H7 (cell line): Measurements from ENCODE around the gene AHNAK. TPM values are rescaled to one million over a fixed set of nuclear protein-coding genes. Genes with fewer than 3 reads are reported as not detected.
A peak's percentile ranks its signal among the peaks of the same experiment; 100 is the strongest.

Experiments
- DNase-seq: peaks from one replicate; pipeline ENCODE4 v3.0.0; 2012
- H3K27me3 ChIP-seq: 2 replicates; pipeline ENCODE4 v1.6.0; 2011; ENCODE audit warnings: mild to moderate bottlenecking, low read length; ENCODE audit not compliant: control insufficient read depth, insufficient read depth
- H3K36me3 ChIP-seq: replicated peaks from 2 replicates; pipeline ENCODE4 v1.5.1; 2011; ENCODE audit warnings: low read length; ENCODE audit not compliant: control insufficient read depth, insufficient read depth
- H3K4me3 ChIP-seq: 2 replicates; pipeline ENCODE4 v1.5.1; 2011; ENCODE audit warnings: low read depth, mild to moderate bottlenecking, control low read depth, low read length, moderate library complexity; ENCODE audit not compliant: insufficient read depth
- total RNA-seq: library from RNA; depleted of rRNA; stranded (reverse); fragments of >200 nt; shearing (Covaris generic); gene quantifications from 2 replicates; pipeline ENCODE4 v1.2.3, GENCODE V29; 2014

AHNAK gene
- total RNA-seq, 1 experiment from 2014 or later = 11.2 TPM

GRCh38 chr11:62445314-62445740, 101.3 kb downstream of the AHNAK start:
- Histone ChIP-seq H3K4me3 (no peak overlapping the region), H3K36me3 (no peaks in the 10 kb centered on the region), H3K27me3 (no peaks in the 10 kb centered on the region)
- no peak for DNase-seq

GRCh38 chr11:62444835-62445234, 101.8 kb downstream of the AHNAK start:
- DNase-seq = peak; percentile 32
- Histone ChIP-seq H3K27me3 (no peaks in the 10 kb centered on the region), H3K36me3 (no peaks in the 10 kb centered on the region), H3K4me3 (no peak overlapping the region)

GRCh38 chr11:62444236-62444833, 102.3 kb downstream of the AHNAK start:
- Histone ChIP-seq H3K36me3 (no peaks in the 10 kb centered on the region), H3K4me3 (no peak overlapping the region), H3K27me3 (no peaks in the 10 kb centered on the region)
- peak; percentile 82 for DNase-seq

- no peak for DNase-seq
- Histone ChIP-seq H3K36me3 (no peaks in the 10 kb centered on the region), H3K4me3 (no peak overlapping the region), H3K27me3 (no peaks in the 10 kb centered on the region)
Observed at GRCh38 chr11:62443390-62444235, 103.0 kb downstream of the AHNAK start.

DNA sequence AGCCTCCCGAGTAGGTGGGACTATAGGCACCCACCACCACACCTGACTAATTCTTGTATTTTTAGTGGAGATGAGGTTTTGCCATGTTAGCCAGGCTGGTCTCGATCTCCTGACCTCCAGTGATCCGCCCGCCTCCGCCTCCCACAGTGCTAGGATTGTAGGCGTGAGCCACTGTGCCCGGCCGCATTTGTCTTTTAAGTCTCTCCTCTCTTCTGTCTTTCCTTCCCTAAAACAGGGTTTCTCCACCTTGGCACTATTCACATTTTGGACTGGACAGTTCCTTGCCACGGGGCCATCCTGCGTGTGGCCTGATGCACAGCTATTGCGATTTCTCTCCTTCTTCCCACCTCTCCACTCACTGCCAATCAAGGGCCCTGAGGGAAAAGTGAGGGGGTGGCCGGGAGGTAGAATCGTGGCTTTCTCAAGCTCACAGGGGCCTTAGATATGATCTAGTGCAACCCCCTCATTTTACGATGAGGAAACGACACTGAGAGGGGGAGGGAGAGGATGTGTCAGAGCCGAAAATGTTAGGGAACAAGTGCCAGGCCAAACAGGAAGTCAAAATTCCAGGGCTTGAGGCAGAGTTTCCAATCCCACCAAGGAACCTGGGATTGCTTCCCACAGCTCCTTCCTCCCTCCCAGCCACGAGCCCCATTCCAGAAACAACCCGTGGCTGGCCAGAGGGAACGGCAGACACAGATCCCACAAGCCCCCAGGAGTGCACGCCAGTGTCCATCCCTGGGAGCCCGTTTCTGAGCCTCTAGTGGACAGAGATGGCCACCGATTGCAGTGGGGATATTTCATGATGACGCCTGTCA, 106.6 kb downstream of the AHNAK start:
- DNase-seq = no peak
- Histone ChIP-seq H3K27me3 (no peaks in the 10 kb centered on the region), H3K36me3 (no peaks in the 10 kb centered on the region), H3K4me3 (no peak overlapping the region)

GRCh38 chr11:62438641-62439040, 108.0 kb downstream of the AHNAK start:
- H3K36me3 ChIP-seq = no peaks in the 10 kb centered on the region
- no peak for DNase-seq
- no peaks in the 10 kb centered on the region for H3K27me3 ChIP-seq
- H3K4me3 ChIP-seq = no peak overlapping the region

- DNase-seq = no peak
- no peaks in the 10 kb centered on the region for H3K36me3 ChIP-seq
- no peak overlapping the region for H3K4me3 ChIP-seq
- H3K27me3 ChIP-seq = no peaks in the 10 kb centered on the region
Observed at GRCh38 chr11:62437616-62438015, 109.0 kb downstream of the AHNAK start.

DNA sequence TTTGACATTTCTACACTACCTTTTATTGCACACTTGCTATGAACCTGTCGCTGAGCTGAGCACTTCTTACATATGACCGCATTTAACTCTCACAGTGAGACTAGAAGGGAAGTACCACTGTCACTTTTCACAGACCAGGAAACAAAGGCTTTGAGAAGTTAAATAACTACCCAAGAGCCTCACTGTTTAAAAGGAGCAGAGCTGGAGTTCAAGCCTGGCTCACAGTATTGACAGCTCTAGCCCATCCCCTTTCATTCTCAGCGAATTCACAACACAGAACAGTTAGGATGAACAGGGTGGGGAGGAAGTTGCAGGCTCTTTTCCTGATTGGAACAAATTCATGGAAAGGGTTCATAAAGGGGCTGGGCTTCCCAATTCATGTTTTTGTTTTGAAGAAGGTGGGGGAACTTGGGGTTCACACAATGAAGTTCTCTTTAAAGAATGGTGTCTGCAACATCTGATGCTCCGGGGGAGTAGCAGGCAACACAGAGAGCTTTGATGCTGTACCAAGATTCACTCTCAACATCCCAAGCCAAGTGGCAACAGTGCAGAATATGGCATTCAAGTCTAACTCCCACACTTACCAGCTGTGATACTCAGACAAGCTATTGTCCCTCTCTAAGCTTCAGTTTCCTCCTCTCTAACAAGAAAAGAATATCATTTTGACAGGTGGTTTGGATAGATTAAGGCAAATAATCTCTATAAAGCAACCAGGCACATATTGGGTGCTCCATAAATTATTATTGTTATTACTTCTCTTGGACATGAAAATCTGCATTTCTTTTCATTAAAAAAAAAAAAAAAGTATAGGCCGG, 110.6 kb downstream of the AHNAK start:
- no peak for DNase-seq
- Histone ChIP-seq H3K27me3 (no peaks in the 10 kb centered on the region), H3K36me3 (no peaks in the 10 kb centered on the region), H3K4me3 (no peak overlapping the region)

- no peaks in the 10 kb centered on the region for H3K27me3 ChIP-seq
- H3K4me3 ChIP-seq = no peak overlapping the region
- DNase-seq = no peak
- H3K36me3 ChIP-seq = no peaks in the 10 kb centered on the region
Observed at GRCh38 chr11:62433904-62434276, 112.7 kb downstream of the AHNAK start.

DNA sequence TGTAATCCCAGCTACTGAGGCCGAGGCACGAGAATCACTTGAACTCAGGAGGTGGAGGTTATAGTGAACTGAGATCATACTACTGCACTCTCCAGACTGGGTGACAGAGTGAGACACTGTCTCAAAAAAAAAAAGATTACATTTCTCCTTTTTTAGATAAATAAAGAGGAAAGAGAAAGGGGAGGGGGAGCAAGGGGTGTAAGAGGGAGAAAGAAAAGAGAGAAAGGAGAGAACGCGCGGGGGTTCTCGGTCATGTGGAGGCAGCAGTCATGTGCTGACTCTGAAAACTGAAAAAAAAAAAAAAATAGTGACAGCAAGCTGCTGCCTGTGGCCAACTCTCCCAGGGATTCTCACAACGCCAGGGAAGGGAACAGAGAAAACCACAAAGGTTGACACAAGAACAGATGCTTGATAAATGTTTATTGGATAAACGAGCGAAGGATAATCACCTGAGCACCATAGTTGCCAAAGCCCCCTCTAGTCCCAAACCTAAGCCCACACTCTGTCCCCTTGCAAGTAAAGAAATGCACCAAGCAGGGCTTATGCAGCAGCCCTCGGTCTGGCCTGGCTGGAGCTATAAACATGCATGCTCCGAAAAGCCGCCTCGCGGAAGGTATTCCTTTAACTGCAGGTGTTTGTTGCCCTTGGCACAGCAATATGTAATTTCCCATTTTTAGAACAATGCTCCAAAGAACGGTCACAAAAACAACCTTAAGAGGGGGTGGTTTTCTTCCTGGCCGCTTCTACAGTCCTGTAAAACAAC, 113.3 kb downstream of the AHNAK start:
- H3K36me3 ChIP-seq = no peaks in the 10 kb centered on the region
- no peak overlapping the region for H3K4me3 ChIP-seq
- H3K27me3 ChIP-seq = no peaks in the 10 kb centered on the region
- no peak for DNase-seq

- Histone ChIP-seq H3K4me3 (no peak overlapping the region), H3K36me3 (no peaks in the 10 kb centered on the region), H3K27me3 (no peaks in the 10 kb centered on the region)
- no peak for DNase-seq
Observed at GRCh38 chr11:62432695-62433094, 113.9 kb downstream of the AHNAK start.

DNA sequence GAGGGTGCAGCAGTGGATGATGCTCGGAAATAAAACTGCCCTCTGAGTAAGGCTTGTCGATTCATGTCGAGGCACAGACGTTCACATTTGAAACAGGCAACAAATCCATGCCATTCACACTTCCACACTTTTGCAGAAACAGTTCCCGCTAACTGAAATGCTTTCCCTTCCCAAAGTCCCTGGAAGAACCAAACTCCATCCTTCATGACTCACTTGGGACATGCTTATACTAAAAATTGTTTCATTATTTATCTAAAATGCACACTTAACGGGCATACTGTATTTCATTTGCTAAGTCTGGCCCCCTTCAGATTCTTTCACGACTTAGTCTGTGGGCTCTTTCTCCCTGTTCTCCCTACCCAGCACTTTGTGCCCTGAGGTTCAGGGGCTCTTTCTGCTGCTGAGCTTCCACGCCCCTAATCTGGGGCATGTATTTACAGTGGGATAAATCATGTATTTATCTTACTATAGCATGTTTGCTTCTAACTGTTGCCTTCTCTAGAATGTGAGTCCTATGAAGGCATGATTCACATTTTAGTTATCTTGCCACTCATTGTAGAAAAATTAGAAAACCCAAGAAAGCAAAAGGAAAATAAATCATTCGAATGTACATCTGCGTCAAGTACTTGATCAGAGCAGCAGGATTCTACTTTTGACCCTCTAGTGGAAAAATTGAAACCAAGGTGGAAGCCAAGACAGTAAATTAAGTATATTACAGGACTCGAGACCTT, 115.3 kb downstream of the AHNAK start:
- no peaks in the 10 kb centered on the region for H3K27me3 ChIP-seq
- no peak overlapping the region for H3K4me3 ChIP-seq

GRCh38 chr11:62430425-62430824, 116.2 kb downstream of the AHNAK start:
- Histone ChIP-seq H3K36me3 (no peaks in the 10 kb centered on the region), H3K27me3 (no peaks in the 10 kb centered on the region), H3K4me3 (no peak overlapping the region)
- DNase-seq = no peak

More for the DNA sequence above, 115.3 kb downstream of the AHNAK start:
- no peaks in the 10 kb centered on the region for H3K36me3 ChIP-seq
- DNase-seq = no peak
